AG04449 (cell line): ENCODE measurements around the gene ALOX5AP.
A peak's percentile ranks its signal among the peaks of the same experiment; 100 is the strongest.
"Not testable (repeated sequence)": the region's sequence is repeated elsewhere in the genome, so short reads cannot be mapped to it uniquely, and the experiment has no call there.

Experiments
- CTCF ChIA-PET: fragments of 350-600 bp; formaldehyde crosslinking; extraction: SDS; loops from one replicate; lab custom pipeline; 2021; ENCODE audit warnings: antibody characterized with exemption; lab: Yijun Ruan, JAX
- POLR2A ChIA-PET: fragments of 400-600, 350-600 bp; formaldehyde crosslinking; extraction: SDS; loops from one replicate; lab custom pipeline; 2020; ENCODE audit warnings: antibody characterized with exemption, inconsistent platforms; lab: Yijun Ruan, JAX
- DNase-seq: peaks from one replicate; pipeline ENCODE4 v3.0.0-alpha.2; 2010; ENCODE audit warnings: low read depth, low spot score
- H3K4me3 ChIP-seq: 2 replicates; pipeline ENCODE4 v1.5.1; 2011; ENCODE audit warnings: low read depth, mild to moderate bottlenecking, control low read depth, low read length
- TF ChIP-seq, protein P1 (sequence below): IDR thresholded peaks from one replicate; pipeline ENCODE4 v1.5.1; 2011; ENCODE audit warnings: mild to moderate bottlenecking, moderate library complexity, low read length, control low read depth, inconsistent platforms; ENCODE audit not compliant: insufficient read depth; ENCODE audit errors: missing control alignments

ALOX5AP gene

GRCh38 chr13:30743319-30744055 is 8.1 kb downstream of the ALOX5AP start:
- TF ChIP-seq, protein P1, sequence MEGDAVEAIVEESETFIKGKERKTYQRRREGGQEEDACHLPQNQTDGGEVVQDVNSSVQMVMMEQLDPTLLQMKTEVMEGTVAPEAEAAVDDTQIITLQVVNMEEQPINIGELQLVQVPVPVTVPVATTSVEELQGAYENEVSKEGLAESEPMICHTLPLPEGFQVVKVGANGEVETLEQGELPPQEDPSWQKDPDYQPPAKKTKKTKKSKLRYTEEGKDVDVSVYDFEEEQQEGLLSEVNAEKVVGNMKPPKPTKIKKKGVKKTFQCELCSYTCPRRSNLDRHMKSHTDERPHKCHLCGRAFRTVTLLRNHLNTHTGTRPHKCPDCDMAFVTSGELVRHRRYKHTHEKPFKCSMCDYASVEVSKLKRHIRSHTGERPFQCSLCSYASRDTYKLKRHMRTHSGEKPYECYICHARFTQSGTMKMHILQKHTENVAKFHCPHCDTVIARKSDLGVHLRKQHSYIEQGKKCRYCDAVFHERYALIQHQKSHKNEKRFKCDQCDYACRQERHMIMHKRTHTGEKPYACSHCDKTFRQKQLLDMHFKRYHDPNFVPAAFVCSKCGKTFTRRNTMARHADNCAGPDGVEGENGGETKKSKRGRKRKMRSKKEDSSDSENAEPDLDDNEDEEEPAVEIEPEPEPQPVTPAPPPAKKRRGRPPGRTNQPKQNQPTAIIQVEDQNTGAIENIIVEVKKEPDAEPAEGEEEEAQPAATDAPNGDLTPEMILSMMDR = no peak
- CTCF ChIA-PET = interaction anchor here (0.9 to 1.2 kb wide), 2 partner anchors 44 to 49 kb away, joined by 3 to 4 read pairs; no protein-coding TSS in a partner anchor
- POLR2A ChIA-PET = interaction anchor here (0.6 to 1.7 kb wide), 5 partner anchors 25 to 127 kb away, joined by 3 to 9 read pairs (median 4); no protein-coding TSS in a partner anchor
- DNase-seq = peak; percentile 98
- H3K4me3 ChIP-seq = no peak overlapping the region

DNA sequence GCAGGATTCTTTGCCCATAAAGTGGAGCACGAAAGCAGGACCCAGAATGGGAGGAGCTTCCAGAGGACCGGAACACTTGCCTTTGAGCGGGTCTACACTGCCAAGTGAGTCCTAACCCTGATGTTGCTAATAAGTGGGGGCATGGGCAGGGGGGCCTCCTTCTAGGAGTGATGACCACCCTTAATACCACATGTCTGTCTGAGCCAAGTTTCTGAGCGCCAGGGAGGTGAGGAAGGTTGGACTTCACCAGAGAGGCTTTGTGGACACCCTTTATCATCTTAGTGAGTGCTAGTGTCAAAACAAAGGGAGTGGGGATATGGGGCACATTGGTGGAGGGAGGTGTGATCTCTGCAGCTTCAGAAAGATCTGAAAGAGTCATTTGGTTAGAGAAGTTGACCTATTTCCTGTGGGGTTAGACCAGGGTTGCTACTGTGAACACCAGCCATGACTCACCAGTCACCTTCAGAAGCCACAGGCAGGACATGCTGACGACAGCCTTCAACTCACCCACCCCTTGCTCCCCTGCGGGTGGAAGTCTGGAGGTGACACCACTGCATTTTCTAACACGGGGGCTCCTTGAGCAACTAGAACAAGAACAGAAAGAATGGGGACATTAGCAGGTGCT is 8.8 kb downstream of the ALOX5AP start:
- POLR2A ChIA-PET = interaction anchor here (0.6 to 1.7 kb wide), 4 partner anchors 25 to 54 kb away, joined by 3 to 9 read pairs (median 5); no protein-coding TSS in a partner anchor
- H3K4me3 ChIP-seq = no peak overlapping the region
- CTCF ChIA-PET = interaction anchor here (0.9 to 1.2 kb wide), 2 partner anchors 44 to 48 kb away, joined by 3 to 4 read pairs; no protein-coding TSS in a partner anchor
- no peak for DNase-seq
- TF ChIP-seq, protein P1 = no peak

DNA sequence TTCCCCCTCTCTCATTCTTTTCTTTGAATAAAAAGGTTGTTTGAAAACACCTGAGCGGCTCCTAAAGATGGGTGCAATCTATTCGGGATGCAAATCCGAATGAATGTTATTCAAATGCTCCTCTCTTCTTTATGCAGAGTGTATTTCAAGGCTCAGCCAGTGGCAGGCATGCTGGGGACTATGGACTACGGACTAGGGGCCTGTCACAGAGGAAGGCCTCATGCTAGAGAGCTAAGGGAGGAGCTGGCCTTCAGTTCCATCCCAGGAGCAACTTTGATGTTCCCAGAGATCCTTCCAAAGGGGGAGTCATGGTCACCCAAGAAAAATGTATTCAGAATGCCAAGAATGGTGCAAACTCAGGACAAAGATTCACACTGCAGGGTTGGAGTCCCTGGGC is 9.3 kb downstream of the ALOX5AP start:
- H3K4me3 ChIP-seq = no peak overlapping the region
- TF ChIP-seq, protein P1 = no peak
- DNase-seq = no peak
- ChIA-PET POLR2A (no interaction called here), CTCF (no interaction called here)

- no peak overlapping the region for H3K4me3 ChIP-seq
- ChIA-PET POLR2A (no interaction called here), CTCF (interaction anchor here (0.7 to 1.7 kb wide), 2 partner anchors 9 to 24 kb away, joined by 3 to 5 read pairs; no protein-coding TSS in a partner anchor)
- DNase-seq = no peak
- TF ChIP-seq, protein P1 = no peak
Observed at GRCh38 chr13:30745906-30746686, 10.8 kb downstream of the ALOX5AP start.

DNA sequence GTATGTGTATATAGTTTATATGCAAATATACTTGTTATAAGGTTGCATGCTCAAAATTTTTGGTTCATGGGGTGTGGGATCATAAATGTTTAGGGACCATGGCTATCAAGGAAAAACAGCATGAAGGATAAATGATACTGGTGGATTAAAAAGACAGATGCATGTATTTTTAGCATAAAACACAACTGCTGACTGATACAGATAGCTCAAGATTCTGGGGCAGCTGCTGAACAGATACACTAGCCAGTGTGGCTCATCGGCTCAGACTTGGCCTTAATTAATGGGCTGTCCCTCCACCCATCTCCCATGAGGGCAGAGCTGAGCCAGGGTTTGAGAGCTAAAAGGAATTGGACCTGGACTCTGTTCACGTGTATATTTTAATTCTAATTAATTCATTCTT is 11.4 kb downstream of the ALOX5AP start:
- CTCF ChIA-PET = interaction anchor here (1.3 to 1.7 kb wide), 2 partner anchors 8 to 45 kb away, joined by 3 to 5 read pairs; no protein-coding TSS in a partner anchor
- TF ChIP-seq, protein P1 = no peak
- POLR2A ChIA-PET = no interaction called here
- H3K4me3 ChIP-seq = no peak overlapping the region
- DNase-seq = no peak

DNA sequence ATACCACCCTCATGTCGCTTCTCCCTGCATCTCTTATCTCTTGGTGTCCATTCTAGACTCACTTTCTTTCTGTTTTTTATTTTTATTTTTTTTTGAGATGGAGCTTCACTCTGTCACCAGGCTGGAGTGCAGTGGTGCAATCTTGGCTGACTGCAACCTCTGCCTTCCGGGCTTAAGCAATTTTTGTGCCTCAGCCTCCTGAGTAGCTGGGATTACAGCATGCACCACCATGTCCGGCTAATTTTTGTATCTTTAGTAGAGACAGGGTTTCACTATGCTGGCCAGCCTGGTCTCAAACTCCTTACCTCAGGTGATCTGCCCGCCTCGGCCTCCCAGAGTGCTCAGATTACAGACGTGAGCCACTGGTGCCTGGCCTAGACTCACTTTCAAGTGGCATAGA is 12.5 kb downstream of the ALOX5AP start:
- H3K4me3 ChIP-seq, POLR2A ChIA-PET, DNase-seq: not testable (repeated sequence)
- CTCF ChIA-PET = interaction anchor here (1.3 to 1.9 kb wide), 2 partner anchors 44 to 71 kb away, joined by 3 read pairs; no protein-coding TSS in a partner anchor
